ENCODE measurements around the gene HCN4. TPM values are rescaled to one million over a fixed set of nuclear protein-coding genes. Genes with fewer than 3 reads are reported as not detected.

The HCN4 gene
- total RNA-seq, 1 donor, result under 0.01 TPM

- Histone ChIP-seq H3K27me3 (ENCODE audit: insufficient read depth, low read length) (no peaks in the 10 kb centered on the region), H3K4me1 (ENCODE audit: insufficient read depth, low read length) (no peaks in the 10 kb centered on the region), H3K4me3 (ENCODE audit: low read length) (no peak overlapping the region), H3K9me3 (ENCODE audit: low read depth, low read length) (no peaks in the 10 kb centered on the region)
These were observed 40.5 kb downstream of the HCN4 start for GRCh38 chr15:73328149-73328820.

- no peaks in the 10 kb centered on the region for H3K9me3 ChIP-seq (ENCODE audit: low read depth, low read length)
- no peak overlapping the region for H3K4me3 ChIP-seq (ENCODE audit: low read length)
- H3K27me3 ChIP-seq (ENCODE audit: insufficient read depth, low read length), result no peaks in the 10 kb centered on the region
- no peaks in the 10 kb centered on the region for H3K4me1 ChIP-seq (ENCODE audit: insufficient read depth, low read length)
These were observed 42.6 kb downstream of the HCN4 start for GRCh38 chr15:73326157-73326556.

- H3K4me3 ChIP-seq (ENCODE audit: low read length), result no peak overlapping the region
- no peaks in the 10 kb centered on the region for H3K4me1 ChIP-seq (ENCODE audit: insufficient read depth, low read length)
- no peaks in the 10 kb centered on the region for H3K9me3 ChIP-seq (ENCODE audit: low read depth, low read length)
- no peaks in the 10 kb centered on the region for H3K27me3 ChIP-seq (ENCODE audit: insufficient read depth, low read length)
These were observed 43.4 kb downstream of the HCN4 start for GRCh38 chr15:73325191-73325861.

- H3K4me3 ChIP-seq (ENCODE audit: low read length), result no peak overlapping the region
- no peaks in the 10 kb centered on the region for H3K9me3 ChIP-seq (ENCODE audit: low read depth, low read length)
- no peaks in the 10 kb centered on the region for H3K4me1 ChIP-seq (ENCODE audit: insufficient read depth, low read length)
- no peaks in the 10 kb centered on the region for H3K27me3 ChIP-seq (ENCODE audit: insufficient read depth, low read length)
These were observed 44.1 kb downstream of the HCN4 start for GRCh38 chr15:73324496-73325170.

- no peaks in the 10 kb centered on the region for H3K9me3 ChIP-seq (ENCODE audit: low read depth, low read length)
- H3K4me3 ChIP-seq (ENCODE audit: low read length), result no peak overlapping the region
- no peaks in the 10 kb centered on the region for H3K4me1 ChIP-seq (ENCODE audit: insufficient read depth, low read length)
- no peaks in the 10 kb centered on the region for H3K27me3 ChIP-seq (ENCODE audit: insufficient read depth, low read length)
These were observed 44.8 kb downstream of the HCN4 start for GRCh38 chr15:73323956-73324355.

- Histone ChIP-seq H3K27me3 (ENCODE audit: insufficient read depth, low read length) (no peaks in the 10 kb centered on the region), H3K4me3 (ENCODE audit: low read length) (no peak overlapping the region), H3K9me3 (ENCODE audit: low read depth, low read length) (no peaks in the 10 kb centered on the region), H3K4me1 (ENCODE audit: insufficient read depth, low read length) (no peaks in the 10 kb centered on the region)
These were observed 45.3 kb downstream of the HCN4 start for GRCh38 chr15:73323374-73323955.

GRCh38 chr15:73322665-73323373 lies 45.9 kb downstream of the HCN4 start:
- no peaks in the 10 kb centered on the region for H3K4me1 ChIP-seq (ENCODE audit: insufficient read depth, low read length)
- H3K9me3 ChIP-seq (ENCODE audit: low read depth, low read length), result no peaks in the 10 kb centered on the region
- H3K27me3 ChIP-seq (ENCODE audit: insufficient read depth, low read length), result no peaks in the 10 kb centered on the region
- no peak overlapping the region for H3K4me3 ChIP-seq (ENCODE audit: low read length)

- H3K4me3 ChIP-seq (ENCODE audit: low read length), result no peak overlapping the region
- no peaks in the 10 kb centered on the region for H3K9me3 ChIP-seq (ENCODE audit: low read depth, low read length)
- no peaks in the 10 kb centered on the region for H3K4me1 ChIP-seq (ENCODE audit: insufficient read depth, low read length)
- no peaks in the 10 kb centered on the region for H3K27me3 ChIP-seq (ENCODE audit: insufficient read depth, low read length)
These were observed 47.0 kb downstream of the HCN4 start for GRCh38 chr15:73321496-73322450.

GRCh38 chr15:73320619-73321180 lies 48.1 kb downstream of the HCN4 start:
- Histone ChIP-seq H3K27me3 (ENCODE audit: insufficient read depth, low read length) (no peaks in the 10 kb centered on the region), H3K4me3 (ENCODE audit: low read length) (no peak overlapping the region), H3K4me1 (ENCODE audit: insufficient read depth, low read length) (no peaks in the 10 kb centered on the region), H3K9me3 (ENCODE audit: low read depth, low read length) (no peaks in the 10 kb centered on the region)

GRCh38 chr15:73319460-73320245 lies 49.1 kb downstream of the HCN4 start:
- no peaks in the 10 kb centered on the region for H3K27me3 ChIP-seq (ENCODE audit: insufficient read depth, low read length)
- H3K4me1 ChIP-seq (ENCODE audit: insufficient read depth, low read length), result no peaks in the 10 kb centered on the region
- no peak overlapping the region for H3K4me3 ChIP-seq (ENCODE audit: low read length)
- no peaks in the 10 kb centered on the region for H3K9me3 ChIP-seq (ENCODE audit: low read depth, low read length)

- Histone ChIP-seq H3K4me3 (ENCODE audit: low read length) (no peak overlapping the region), H3K4me1 (ENCODE audit: insufficient read depth, low read length) (no peaks in the 10 kb centered on the region), H3K27me3 (ENCODE audit: insufficient read depth, low read length) (no peaks in the 10 kb centered on the region), H3K9me3 (ENCODE audit: low read depth, low read length) (no peaks in the 10 kb centered on the region)
These were observed 50.1 kb downstream of the HCN4 start for GRCh38 chr15:73318463-73319351.

GRCh38 chr15:73317651-73318462 lies 50.9 kb downstream of the HCN4 start:
- Histone ChIP-seq H3K27me3 (ENCODE audit: insufficient read depth, low read length) (no peaks in the 10 kb centered on the region), H3K4me3 (ENCODE audit: low read length) (no peak overlapping the region)

More at GRCh38 chr15:73317651-73318462, 50.9 kb downstream of the HCN4 start:
- no peaks in the 10 kb centered on the region for H3K4me1 ChIP-seq (ENCODE audit: insufficient read depth, low read length)
- H3K9me3 ChIP-seq (ENCODE audit: low read depth, low read length), result no peaks in the 10 kb centered on the region

Data from mononuclear cell (primary cell).